Common myeloid progenitor, CD34-positive (primary cell): ENCODE data around the gene RBMY1E. TPM values are rescaled to one million over a fixed set of nuclear protein-coding genes. Genes with fewer than 3 reads are reported as not detected.
"Not testable (repeated sequence)": the region's sequence is repeated elsewhere in the genome, so short reads cannot be mapped to it uniquely, and the experiment has no call there.

Source experiments
- CTCF ChIA-PET: fragments of 350-600 bp; sonication (Branson Sonifier 250); formaldehyde crosslinking; loops from one replicate; lab custom pipeline; 2021; ENCODE audit warnings: antibody characterized with exemption; lab: Charles Lee
- POLR2A ChIA-PET: fragments of 350-600 bp; sonication (Branson Sonifier 250); formaldehyde crosslinking; loops from one replicate; lab custom pipeline; 2021; ENCODE audit warnings: antibody characterized with exemption; lab: Charles Lee
- DNase-seq, 3 donors: peaks; one replicate each; pipeline versions ENCODE4 v3.0.0 to v3.0.0-alpha.2; 2013
- H3K27ac ChIP-seq, 2 experiments: 1 replicate in 1 of 2; 2 replicates in 1 of 2; pipeline ENCODE4 v1.7.0; 2013; ENCODE audit warnings: inconsistent platforms in 2 of 2, low read length in 2 of 2, mild to moderate bottlenecking in 2 of 2, low read depth in 1 of 2, moderate library complexity in 1 of 2; ENCODE audit not compliant: severe bottlenecking in 2 of 2, insufficient read depth in 1 of 2, poor library complexity in 1 of 2
- H3K27me3 ChIP-seq, 5 experiments: replicated peaks in 2 of 5; 1 replicate in 3 of 5; 2 replicates in 2 of 5; pipeline versions ENCODE4 v1.6.1 to v1.7.0; 2013; ENCODE audit warnings: low read length in 4 of 5, mild to moderate bottlenecking in 2 of 5, moderate library complexity in 2 of 5, inconsistent platforms in 1 of 5; ENCODE audit not compliant: insufficient read depth in 5 of 5, control insufficient read depth in 4 of 5
- H3K36me3 ChIP-seq, 4 experiments: 1 replicate in 2 of 4; 2 replicates in 2 of 4; pipeline versions ENCODE4 v1.6.1 to v1.7.0; 2013; ENCODE audit warnings: low read length in 3 of 4, control low read depth in 1 of 4, mild to moderate bottlenecking in 1 of 4; ENCODE audit not compliant: control insufficient read depth in 4 of 4, insufficient read depth in 4 of 4
- H3K4me1 ChIP-seq, 4 experiments: 1 replicate in 3 of 4; 2 replicates in 1 of 4; pipeline versions ENCODE4 v1.6.1 to v1.7.1; 2013; ENCODE audit warnings: low read length in 3 of 4, mild to moderate bottlenecking in 3 of 4, control low read depth in 1 of 4, inconsistent platforms in 1 of 4, moderate library complexity in 1 of 4; ENCODE audit not compliant: control insufficient read depth in 4 of 4, insufficient read depth in 4 of 4; ENCODE audit errors: control extremely low read depth in 1 of 4
- H3K4me3 ChIP-seq, 7 experiments: 1 replicate in 4 of 7; 2 replicates in 3 of 7; pipeline versions ENCODE4 v1.5.1 to v1.7.0; 2013; ENCODE audit warnings: mild to moderate bottlenecking in 7 of 7, low read length in 6 of 7, moderate library complexity in 6 of 7, inconsistent platforms in 2 of 7, low read depth in 2 of 7, control low read depth in 1 of 7; ENCODE audit not compliant: insufficient read depth in 4 of 7, control insufficient read depth in 1 of 7; ENCODE audit errors: extremely low read depth in 1 of 7
- H3K9me3 ChIP-seq, 5 experiments: 1 replicate in 4 of 5; 2 replicates in 1 of 5; pipeline versions ENCODE4 v1.6.1 to v1.7.1; 2013; ENCODE audit warnings: low read length in 4 of 5, mild to moderate bottlenecking in 2 of 5, inconsistent platforms in 1 of 5, low read depth in 1 of 5, moderate library complexity in 1 of 5; ENCODE audit not compliant: control insufficient read depth in 4 of 5, insufficient read depth in 2 of 5; ENCODE audit errors: control extremely low read depth in 1 of 5
- WGBS: methylation state at CpG from one replicate; pipeline ENCODE4 v1.1.5; 2013; ENCODE audit not compliant: insufficient coverage; 5-methylcytosine and 5-hydroxymethylcytosine counted together
- polyA plus RNA-seq: library from polyadenylated mRNA; unstranded; fragments of 120-200 nt; gene quantifications from one replicate; pipeline ENCODE4 v1.2.1, GENCODE V29; 2013

Gene RBMY1E
- not detected for polyA plus RNA-seq

GRCh38 chrY:21917932-21918331 lies at the start of gene RBMY1E:
TSS of gene RBMY1E (minus strand) at chrY:21918032. CDS start at chrY:21916054, 1,978 bp downstream.
- DNase-seq, CTCF ChIA-PET, POLR2A ChIA-PET, H3K27ac ChIP-seq, H3K36me3 ChIP-seq, H3K27me3 ChIP-seq, H3K4me1 ChIP-seq, H3K9me3 ChIP-seq, H3K4me3 ChIP-seq: not testable (repeated sequence)
- WGBS: no CpG with 5 or more reads among the region's 29 CpGs

- H3K36me3 ChIP-seq, H3K4me1 ChIP-seq, CTCF ChIA-PET, H3K9me3 ChIP-seq, DNase-seq, H3K27me3 ChIP-seq, POLR2A ChIA-PET, H3K4me3 ChIP-seq, H3K27ac ChIP-seq: not testable (repeated sequence)
- no CpG with 5 or more reads among the region's 28 CpGs for WGBS
Measured at GRCh38 chrY:21894426-21894825, 23.4 kb downstream of the RBMY1E start, which contains the start of gene RBMY1D. TSS of gene RBMY1D (minus strand) at chrY:21894526. CDS start at chrY:21892513, 2,013 bp downstream.

- H3K9me3 ChIP-seq, H3K27ac ChIP-seq, POLR2A ChIA-PET, CTCF ChIA-PET, H3K4me3 ChIP-seq, DNase-seq, H3K36me3 ChIP-seq, H3K4me1 ChIP-seq, H3K27me3 ChIP-seq: not testable (repeated sequence)
- WGBS: no CpG with 5 or more reads among the region's 5 CpGs
Measured at GRCh38 chrY:21869407-21870076, 48.3 kb downstream of the RBMY1E start.
